Measurements from ENCODE around the gene RASD1. TPM values are rescaled to one million over a fixed set of nuclear protein-coding genes. Genes with fewer than 3 reads are reported as not detected.

Gene RASD1
- polyA plus RNA-seq, 2 of the 4 experiments (the other 2 are of a cell fraction): 0.92 to 1.4 TPM

DNA sequence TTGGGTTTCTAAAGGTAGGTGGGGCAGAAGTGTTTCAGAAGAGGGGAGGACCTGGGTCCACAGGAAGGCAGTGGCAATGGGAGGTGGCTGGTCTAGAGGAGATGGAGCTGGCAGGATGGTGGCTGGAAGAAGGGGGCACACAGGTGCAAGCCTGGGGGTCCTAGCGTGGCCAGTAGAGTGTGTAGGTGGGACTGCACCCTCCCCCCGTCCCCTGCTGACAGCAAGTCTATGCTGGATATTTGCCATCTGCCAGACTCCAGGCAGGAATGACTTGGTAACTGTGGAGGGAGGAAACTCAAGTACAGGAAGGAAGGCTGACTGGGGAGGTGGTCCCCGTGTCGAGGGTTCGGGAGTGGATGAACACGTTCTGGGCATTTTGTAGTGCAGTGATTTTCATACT is 10.8 kb downstream of the RASD1 start:
- H3K9me3 ChIP-seq: no peaks in the 10 kb centered on the region
- ChIA-PET CTCF (no interaction called here), POLR2A (no interaction called here)
- no peak overlapping the region for H3K27ac ChIP-seq
- ATAC-seq: no peak
- DNase-seq (ENCODE audit: low read depth in 1 of 2, low spot score in 1 of 2): no peak
- 94% methylated on average over 6 of the region's 6 CpGs for WGBS (ENCODE audit: missing lambda C conversion rate)
- H3K4me1 ChIP-seq: no peaks in the 10 kb centered on the region
- no peak for FAIRE-seq
- TF ChIP-seq ZNF302 (CRISPR knock-in tag; IDR thresholded peaks at IDR 0.05) (no peak), ZC3H11A (IDR thresholded peaks at IDR 0.05) (no peak), RARB (CRISPR knock-in tag; IDR thresholded peaks at IDR 0.05) (no peak), MAZ (IDR thresholded peaks at IDR 0.05; ENCODE audit: borderline replicate concordance, low read depth, low read length) (no peak), ESRRA (IDR thresholded peaks at IDR 0.05; ENCODE audit: borderline replicate concordance, low read length) (no peak), PHF8 (IDR thresholded peaks at IDR 0.05; ENCODE audit: borderline replicate concordance, low read depth) (no peak), GATA3 (IDR thresholded peaks at IDR 0.05; ENCODE audit: borderline replicate concordance) (no peak), HOXB13 (CRISPR knock-in tag; IDR thresholded peaks at IDR 0.05; ENCODE audit: low read depth) (no peak), HDAC2 (IDR thresholded peaks at IDR 0.05) (no peak), PBX3 (IDR thresholded peaks at IDR 0.05) (no peak), BCL3 (IDR thresholded peaks at IDR 0.05) (no peak), CBX8 (IDR thresholded peaks at IDR 0.05) (no peak), MAFK (IDR thresholded peaks at IDR 0.05; ENCODE audit: partially characterized antibody) (no peak), EHMT2 (IDR thresholded peaks at IDR 0.05; ENCODE audit: low read depth) (no peak), EP300 (IDR thresholded peaks at IDR 0.05) (no peak), ELK1 (IDR thresholded peaks at IDR 0.05; ENCODE audit: low read depth, low read length) (no peak), HEYL (CRISPR knock-in tag; IDR thresholded peaks at IDR 0.05) (no peak), POLR2AphosphoS2 (conservative IDR thresholded peaks at IDR 0.05; ENCODE audit: low read length) (no peak)
- TF ChIP-seq, protein P1, sequence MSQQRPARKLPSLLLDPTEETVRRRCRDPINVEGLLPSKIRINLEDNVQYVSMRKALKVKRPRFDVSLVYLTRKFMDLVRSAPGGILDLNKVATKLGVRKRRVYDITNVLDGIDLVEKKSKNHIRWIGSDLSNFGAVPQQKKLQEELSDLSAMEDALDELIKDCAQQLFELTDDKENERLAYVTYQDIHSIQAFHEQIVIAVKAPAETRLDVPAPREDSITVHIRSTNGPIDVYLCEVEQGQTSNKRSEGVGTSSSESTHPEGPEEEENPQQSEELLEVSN (IDR thresholded peaks at IDR 0.05; ENCODE audit: borderline replicate concordance, low read depth): no peak
- no peak overlapping the region for H3K4me2 ChIP-seq
- H3K4me3 ChIP-seq: no peak overlapping the region

DNA sequence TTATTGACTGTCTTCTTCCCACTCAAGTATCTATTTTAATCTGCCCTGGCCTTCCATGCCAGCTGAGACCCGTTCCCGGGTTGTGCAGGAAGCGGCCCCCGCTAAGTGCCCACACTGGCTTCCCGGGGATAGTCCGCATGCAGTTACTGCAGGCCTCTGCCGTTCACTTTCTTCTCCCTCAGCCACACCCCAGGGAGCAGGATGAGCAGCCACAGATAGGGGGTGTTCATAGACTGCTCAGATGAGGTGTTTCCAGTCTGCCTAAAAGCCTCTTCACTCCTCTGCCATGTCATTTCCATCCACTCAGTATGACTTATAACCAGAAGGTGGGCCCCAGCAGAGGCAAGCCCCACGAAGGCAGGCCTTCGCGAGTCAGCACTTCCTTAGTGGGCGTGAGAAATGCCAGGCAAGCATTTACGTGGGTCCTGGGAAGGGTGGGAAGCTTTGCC is 11.7 kb downstream of the RASD1 start:
- Histone ChIP-seq H3K9me3 (no peaks in the 10 kb centered on the region), H3K4me3 (no peak overlapping the region), H3K4me2 (no peak overlapping the region), H3K27ac (no peak overlapping the region), H3K4me1 (no peaks in the 10 kb centered on the region)
- ChIA-PET CTCF (interaction anchor here (1.0 to 1.7 kb wide), 3 partner anchors 44 to 157 kb away, joined by 3 to 5 read pairs (median 4); no protein-coding TSS in a partner anchor), POLR2A (no interaction called here)
- ATAC-seq (peak in 1 of 2 experiments; percentile 39; a peak in 3 of 6 replicates), DNase-seq (ENCODE audit: low read depth in 1 of 2, low spot score in 1 of 2) (no peak), FAIRE-seq (no peak)
- no peak for TF ChIP-seq RNF2 (IDR thresholded peaks at IDR 0.05; ENCODE audit: borderline replicate concordance, low read depth)
- no peak for TF ChIP-seq KDM5A (IDR thresholded peaks at IDR 0.05)
- TF ChIP-seq MAFK (IDR thresholded peaks at IDR 0.05; ENCODE audit: partially characterized antibody): peak; percentile 39
- 92% methylated on average over 12 of the region's 12 CpGs for WGBS (ENCODE audit: missing lambda C conversion rate)

GRCh38 chr17:17481860-17482259 is 14.3 kb downstream of the RASD1 start:
- FAIRE-seq: no peak
- no peak for DNase-seq (ENCODE audit: low read depth in 1 of 2, low spot score in 1 of 2)
- Histone ChIP-seq H3K9me3 (no peaks in the 10 kb centered on the region), H3K27ac (no peak overlapping the region), H3K4me3 (no peak overlapping the region), H3K4me1 (peaks cover 17% of the 10 kb centered on the region), H3K4me2 (no peak overlapping the region)
- 78% methylated on average over 5 of the region's 5 CpGs for WGBS (ENCODE audit: missing lambda C conversion rate)
- CTCF ChIA-PET: interaction anchor here (1.5 to 2.3 kb wide), 2 partner anchors 10 to 127 kb away, joined by 6 to 7 read pairs; no protein-coding TSS in a partner anchor
- POLR2A ChIA-PET: interaction anchor here (1.2 kb wide), 1 partner anchor 14 kb away, joined by 4 read pairs; the partner anchor contains the start of gene RASD1
- no peak for ATAC-seq
- TF ChIP-seq, protein P2, sequence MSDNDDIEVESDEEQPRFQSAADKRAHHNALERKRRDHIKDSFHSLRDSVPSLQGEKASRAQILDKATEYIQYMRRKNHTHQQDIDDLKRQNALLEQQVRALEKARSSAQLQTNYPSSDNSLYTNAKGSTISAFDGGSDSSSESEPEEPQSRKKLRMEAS (IDR thresholded peaks at IDR 0.05): no peak
- no peak for TF ChIP-seq RFX5 (IDR thresholded peaks at IDR 0.05)
- TF ChIP-seq BCL3 (IDR thresholded peaks at IDR 0.05): no peak
- no peak for TF ChIP-seq POLR2A (IDR thresholded peaks at IDR 0.05; ENCODE audit: low read length)
- no peak for TF ChIP-seq NR3C1 (IDR thresholded peaks at IDR 0.05)
- no peak for TF ChIP-seq EHMT2 (IDR thresholded peaks at IDR 0.05; ENCODE audit: low read depth)
- no peak for TF ChIP-seq NPAS2 (CRISPR knock-in tag; IDR thresholded peaks at IDR 0.05; ENCODE audit: borderline replicate concordance)
- no peak for TF ChIP-seq SMC3 (IDR thresholded peaks at IDR 0.05)
- no peak for TF ChIP-seq TFCP2L1 (CRISPR knock-in tag; IDR thresholded peaks at IDR 0.05)
- no peak for TF ChIP-seq RARB (CRISPR knock-in tag; IDR thresholded peaks at IDR 0.05)

Measured in A549 (cell line).